HG03432 (cell line): ENCODE data around the gene ANKRD33.

ENCODE experiments used
- ATAC-seq: cut with Tn5 transposase; IDR thresholded peaks from one replicate; pipeline ENCODE4 v1.9.1; 2021; ENCODE audit warnings: mild to moderate bottlenecking, moderate library complexity; ENCODE audit not compliant: unreplicated experiment

Gene ANKRD33

DNA sequence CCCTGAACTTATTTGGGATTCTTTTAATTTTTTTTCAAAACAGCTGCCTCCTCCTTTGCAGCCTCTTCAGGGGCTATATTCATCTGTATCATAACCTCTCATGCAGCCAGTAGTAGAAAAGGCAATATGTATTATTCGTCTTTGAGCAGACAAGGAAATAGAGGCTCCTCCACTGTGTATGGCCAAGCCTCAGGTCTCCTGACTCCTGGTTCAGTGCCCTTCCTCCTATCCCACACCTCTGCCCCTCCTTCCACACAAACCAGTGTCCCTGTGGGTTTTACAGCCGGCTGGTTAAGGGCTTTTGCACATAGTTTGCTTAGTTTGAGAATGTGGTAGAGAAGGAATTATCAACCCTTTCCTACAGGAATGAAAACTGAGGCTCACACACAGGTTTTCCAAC, 10.6 kb downstream of the ANKRD33 start:
- ATAC-seq, result no peak

DNA sequence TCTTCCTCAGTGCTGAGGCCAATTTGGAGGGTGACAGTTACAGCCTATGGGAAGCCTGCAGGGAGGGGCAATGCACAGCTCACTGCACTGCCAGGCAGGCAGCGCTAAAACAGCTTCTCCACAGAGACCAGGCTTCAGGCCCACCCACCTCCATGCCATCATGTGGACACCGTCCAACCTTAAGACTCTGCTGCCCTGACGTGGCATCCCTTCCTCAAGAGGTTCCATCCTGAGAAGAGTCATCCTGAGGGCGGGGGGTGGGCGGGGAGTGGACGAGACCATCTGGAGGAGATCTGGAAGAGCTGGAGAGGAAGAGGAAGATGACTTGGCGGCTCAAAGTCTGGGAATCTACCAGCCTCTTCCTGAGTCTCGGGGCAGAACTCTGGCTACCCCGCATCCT, 11.0 kb downstream of the ANKRD33 start:
- no peak for ATAC-seq

DNA sequence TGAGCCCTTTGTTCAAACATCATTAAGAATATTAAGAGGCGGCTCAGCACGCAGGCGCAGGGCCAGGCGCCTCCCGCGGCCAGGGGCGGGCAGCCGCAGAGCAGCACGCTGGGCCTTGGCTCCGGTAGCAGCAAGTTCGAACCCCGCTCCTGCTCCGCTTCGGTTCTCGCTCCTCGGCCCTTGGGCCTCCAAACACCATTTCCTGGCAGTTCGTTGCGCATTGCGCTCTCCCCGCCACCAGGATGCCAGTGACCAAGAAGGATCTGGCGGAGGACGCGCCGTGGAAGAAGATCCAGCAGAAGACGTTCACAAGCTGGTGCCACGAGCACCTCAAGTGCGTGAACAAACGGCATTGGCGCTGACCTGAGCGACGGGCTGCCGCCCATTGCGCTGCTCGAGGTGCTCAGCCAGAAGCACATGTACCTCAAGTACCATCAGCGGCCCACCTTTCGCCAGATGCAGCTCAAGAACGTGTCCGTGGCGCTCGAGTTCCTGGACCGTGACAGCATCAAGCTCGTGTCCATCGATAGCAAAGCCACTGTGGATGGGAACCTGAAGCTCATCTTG, 12.5 kb downstream of the ANKRD33 start:
- ATAC-seq, result no peak

DNA sequence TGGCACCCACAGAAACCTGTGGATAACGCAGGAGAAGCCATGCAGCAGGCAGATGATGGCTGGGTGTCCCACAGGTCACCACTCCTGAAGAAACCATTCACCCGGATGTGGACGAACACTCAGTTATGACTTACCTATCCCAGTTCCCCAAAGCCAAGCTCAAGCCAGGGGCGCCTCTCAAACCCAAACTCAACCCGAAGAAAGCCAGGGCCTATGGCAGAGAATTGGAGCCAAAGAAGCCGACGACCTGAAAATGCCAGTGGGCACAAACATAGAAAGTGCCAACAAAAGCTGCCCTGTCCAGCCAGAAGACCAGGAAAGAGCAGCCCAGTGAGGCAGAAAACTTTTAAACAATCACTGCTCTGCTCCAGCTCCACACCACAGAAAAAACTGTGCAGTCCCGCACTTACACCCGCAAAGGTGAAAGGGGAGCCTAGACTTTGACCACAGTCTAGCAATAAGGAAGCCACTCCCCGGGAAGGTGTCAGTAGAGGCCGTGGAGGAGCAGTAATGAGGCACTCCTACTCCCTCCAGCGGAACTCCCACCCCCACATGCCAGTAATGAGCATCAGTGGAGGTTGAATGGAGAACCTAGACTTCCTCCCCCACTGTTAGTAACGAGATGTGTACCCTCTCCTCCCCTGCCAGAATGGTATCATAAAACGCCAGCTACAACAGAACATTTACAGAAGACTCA, 13.4 kb downstream of the ANKRD33 start:
- ATAC-seq, result no peak

DNA sequence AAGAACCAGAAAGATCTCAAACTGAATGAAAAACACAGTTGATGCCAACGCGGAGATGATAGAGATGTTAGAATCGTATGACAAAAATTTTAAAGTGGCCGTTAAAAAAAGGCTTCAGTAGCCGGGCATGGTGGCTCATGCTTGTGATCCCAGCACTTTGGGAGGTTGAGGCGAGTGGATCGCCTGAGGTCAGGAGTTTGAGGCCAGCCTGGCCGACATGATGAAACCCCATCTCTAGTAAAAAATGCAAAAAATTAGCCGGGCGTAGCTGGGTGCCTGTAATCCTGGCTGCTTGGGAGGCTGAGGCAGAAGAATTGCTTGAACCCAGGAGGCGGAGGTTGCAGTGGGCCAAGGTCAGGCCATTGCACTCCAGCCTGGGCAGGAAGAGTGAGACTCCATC, 14.0 kb downstream of the ANKRD33 start:
- no peak for ATAC-seq

DNA sequence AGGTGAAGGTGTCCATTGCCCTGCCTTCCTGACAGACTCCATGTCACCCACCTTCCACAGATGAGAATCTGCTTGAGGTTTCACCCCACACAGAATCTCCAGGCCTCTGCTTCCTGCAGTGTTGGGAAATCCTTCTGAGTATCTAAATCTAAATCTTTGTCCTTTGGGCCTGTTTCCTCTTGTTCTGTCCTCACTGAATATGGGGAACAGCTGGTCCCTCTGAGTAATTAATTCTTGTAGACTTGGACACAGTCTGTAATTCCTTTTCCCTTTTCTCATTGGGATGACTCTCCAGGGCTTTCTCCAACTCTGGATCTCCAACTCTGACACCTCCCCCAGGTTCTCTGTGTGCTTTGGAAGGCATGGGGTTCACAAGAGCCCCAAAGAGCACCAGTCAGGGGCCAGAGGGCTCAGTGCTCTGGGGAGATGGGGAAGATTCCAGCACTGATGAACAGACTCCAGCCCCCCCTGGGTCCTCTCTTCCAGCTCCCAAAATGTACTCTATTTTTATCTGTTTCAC, 17.1 kb downstream of the ANKRD33 start:
- ATAC-seq, result no peak

DNA sequence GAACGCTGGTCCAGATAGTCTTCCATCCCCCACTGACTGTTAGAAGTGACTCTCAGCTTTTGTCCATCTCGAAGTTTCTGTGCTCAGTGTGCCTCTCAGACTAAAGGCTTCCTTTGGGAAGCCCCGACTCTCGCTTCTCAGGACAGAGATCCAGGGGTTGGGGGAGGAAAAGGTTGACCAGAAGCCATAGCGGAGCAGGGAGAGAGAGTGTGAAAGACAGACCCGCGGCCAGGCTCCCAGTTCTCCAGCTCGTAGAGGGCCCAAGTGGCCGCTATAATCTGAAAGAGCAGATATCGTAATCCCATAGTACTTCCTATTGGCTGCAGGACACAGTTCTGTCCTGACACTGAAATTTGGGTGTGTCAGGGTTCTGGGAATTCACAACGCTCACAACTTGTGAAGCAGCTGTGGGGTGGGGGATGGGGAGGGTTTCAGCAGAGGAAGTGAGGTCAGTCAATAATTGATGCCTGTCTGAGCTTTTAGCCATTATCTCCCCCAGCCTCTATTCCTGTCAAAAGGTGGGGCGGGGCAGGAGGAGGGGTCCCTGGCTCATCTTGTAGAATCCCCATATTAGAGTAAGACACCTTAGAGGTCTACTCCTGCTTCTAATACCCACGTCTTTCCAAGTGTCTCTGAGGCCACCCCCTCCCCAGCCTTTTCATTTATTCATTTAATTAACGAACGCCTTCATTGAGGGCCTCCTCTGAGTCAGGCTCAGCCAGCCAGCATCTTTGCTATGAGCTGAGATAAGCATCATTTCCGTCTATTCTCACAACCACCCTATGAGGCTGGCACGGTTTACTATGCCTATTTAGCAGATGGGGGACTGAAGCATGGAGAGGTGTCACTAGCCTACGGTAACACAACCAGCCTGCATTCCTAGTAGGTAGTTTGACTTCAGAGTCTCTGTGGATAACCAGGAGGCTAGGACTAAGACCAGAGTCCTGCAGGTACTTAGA, 17.8 kb downstream of the ANKRD33 start:
- ATAC-seq, result no peak

DNA sequence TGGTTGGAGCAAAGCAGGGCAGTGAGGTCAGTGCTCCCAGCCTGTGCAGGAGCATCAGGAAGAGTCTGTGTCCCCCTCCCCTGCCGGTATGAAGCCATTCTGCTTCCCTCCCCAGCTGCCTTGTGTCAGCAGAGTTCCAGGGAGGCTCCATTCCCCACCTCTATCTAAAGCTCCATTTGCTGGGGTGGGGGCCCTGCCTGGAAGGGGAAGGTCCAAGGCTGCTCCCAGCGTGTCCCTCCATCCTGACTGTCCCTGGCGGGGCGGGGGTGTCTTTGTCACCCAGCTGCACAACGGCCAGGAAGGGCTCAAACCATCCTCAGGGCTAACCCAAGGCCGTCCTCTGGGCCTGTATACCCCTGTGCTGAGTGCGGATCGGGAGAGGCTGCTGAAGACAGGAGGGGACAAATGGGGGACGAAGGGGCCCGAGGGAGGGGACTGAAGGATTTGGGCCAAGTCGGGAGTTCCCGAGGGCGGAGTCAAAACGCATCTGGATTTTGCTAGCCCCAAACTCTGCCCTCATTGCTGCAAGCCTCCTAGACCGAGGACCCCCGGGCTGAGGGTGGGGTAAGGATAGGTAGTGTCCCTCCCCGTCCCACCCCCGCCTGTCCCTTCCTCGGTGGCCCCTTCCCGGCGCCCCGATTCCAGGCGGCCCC, 18.7 kb downstream of the ANKRD33 start:
- ATAC-seq, result no peak

DNA sequence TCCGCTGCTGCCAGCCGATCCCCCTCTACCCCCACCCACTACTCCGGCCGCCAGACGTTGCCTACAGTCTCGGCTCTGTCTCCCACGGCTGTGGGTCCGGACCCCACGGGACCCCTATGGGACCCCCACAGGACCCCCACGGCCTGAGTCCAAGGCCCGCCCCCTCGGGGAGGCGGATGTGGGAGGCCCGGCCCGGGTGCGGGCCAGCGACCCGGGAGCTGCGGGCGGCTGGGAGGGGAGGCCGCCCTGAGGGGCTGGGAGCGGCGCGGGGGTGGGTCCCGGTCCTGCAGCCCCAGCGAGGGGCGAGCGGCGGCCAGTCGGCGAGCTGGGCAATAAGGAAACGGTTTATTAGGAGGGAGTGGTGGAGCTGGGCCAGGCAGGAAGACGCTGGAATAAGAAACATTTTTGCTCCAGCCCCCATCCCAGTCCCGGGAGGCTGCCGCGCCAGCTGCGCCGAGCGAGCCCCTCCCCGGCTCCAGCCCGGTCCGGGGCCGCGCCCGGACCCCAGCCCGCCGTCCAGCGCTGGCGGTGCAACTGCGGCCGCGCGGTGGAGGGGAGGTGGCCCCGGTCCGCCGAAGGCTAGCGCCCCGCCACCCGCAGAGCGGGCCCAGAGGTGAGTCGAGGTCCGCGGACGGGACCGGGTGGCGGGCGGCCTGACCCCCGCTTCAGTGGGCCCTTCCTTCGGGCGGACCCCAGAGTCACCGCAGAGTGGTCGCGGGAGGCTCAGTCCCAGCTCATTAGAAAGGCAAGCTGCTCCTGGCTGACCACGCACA, 19.4 kb downstream of the ANKRD33 start, which contains the start of gene ACVRL1:
ACVRL1 (plus strand) TSS at position 422 of the 773 bp plus-strand sequence. CDS start 4,971 bp downstream, outside the sequence.
- no peak for ATAC-seq

DNA sequence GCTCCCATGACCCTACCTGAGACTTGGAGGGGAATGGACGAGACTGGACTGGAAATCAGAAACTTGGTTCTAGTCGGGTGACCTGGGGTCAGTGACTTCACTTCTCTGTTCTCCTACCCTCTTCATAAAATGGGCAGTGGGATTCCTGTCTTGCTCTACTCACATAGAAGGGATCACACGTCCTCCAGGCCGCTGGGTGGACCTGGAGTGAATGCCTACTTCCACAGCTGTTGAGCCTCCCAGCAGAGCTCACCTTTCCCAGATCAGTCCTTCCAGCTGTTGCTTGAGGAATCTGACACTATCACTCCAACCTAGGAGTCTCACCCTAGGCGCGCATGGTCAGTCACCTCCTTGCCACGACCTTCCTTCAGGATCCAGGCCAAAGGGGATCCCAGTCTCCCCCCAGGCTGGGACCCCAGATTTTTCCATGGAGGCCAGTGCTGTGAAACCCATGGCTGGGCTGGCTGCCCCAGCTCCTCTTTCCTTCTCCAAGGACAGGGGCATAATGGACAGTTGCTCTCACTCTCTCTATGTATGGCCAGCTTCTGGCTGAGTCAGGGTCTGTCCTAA, 20.0 kb downstream of the ANKRD33 start:
- ATAC-seq, result no peak

DNA sequence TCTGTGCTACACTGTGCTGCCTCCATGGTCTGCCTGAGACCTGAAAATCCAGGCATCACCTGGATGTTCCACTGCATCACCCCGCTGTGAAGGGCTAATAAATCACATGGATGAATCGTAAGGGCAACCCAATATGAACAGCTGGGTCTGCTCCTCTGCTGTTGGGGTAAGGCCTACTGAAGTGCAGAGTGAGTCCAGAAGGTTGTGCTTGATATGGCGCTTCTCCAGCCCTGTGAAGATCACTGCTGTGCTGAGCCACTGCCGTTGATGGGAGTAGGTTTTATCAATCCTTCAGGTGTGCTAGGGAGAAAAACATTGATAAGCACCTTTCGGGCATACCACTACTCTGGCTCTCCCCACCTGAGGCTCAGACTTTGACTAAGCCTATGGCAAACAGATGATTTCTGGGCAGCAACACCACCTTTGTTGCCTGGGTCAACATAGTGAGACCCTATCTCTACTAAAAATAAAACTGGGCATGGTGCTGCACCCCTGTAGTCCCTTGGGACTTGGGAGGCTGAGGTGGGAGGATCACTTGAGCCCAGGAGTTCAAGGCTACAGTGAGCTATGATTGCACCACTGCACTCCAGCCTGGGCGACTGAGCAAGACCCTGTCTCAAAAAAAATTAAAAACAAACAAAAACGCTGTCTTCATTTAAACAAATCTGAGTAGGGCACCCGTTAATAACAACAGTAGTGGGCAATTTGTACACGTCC, 21.1 kb downstream of the ANKRD33 start:
- no peak for ATAC-seq

DNA sequence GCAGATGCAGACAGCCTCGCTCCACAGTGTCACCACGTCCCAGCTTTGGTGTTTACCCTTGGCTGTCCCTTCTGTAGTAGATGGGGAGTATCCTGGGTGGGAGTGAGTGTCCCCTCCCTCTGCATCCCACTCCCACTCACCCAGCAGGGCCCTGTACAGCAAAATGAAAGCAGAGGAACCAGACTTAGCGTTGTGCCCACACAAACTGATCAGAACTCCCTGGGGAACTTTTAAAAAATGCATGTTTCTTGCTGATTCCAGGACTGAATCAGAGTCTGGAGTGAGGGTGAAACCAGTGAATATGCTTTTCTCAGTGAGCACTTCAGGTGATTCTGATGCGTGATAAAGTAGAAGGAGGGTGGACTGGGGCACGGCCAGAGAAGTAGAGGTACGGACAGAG, 22.3 kb downstream of the ANKRD33 start:
- no peak for ATAC-seq

DNA sequence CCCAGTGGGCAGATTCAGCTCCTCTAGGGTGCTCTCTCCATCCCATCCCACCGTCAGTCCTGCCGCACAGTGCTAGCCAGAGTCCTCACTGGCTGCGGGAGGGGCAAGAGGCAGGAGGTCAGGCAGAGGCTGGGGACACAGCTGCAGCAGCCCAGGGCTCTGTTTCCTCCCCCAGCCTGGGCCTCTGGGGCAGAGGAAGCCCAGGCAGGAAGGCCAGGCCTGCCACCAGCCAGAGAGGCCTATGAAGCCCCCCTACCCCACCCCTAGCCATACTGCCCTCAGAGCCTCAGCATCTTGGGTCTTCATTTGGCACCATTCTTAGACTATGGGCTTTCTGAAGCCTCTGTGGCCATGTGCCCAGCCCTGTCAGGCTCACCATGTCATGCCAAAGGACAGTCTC, 22.8 kb downstream of the ANKRD33 start:
- no peak for ATAC-seq

DNA sequence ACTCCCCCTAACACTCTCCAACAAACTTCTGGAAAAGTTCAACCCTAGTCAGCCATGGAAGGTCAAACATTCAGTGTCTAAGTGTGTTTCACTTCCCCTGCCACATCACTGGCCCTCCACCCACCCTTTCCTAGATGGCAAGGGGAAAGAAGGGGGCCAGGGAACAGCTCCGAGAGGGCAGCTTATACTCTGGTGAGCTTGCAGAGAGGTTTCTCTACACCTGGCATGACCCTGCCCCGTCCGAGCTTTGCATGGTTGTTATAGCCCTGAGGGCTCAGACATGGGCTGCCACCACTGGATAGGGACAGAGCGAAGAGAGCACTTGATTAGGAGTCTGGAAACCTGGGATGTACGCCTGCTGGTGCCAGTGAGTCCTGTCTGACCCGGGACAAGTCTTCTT, 23.4 kb downstream of the ANKRD33 start:
- ATAC-seq, result no peak

DNA sequence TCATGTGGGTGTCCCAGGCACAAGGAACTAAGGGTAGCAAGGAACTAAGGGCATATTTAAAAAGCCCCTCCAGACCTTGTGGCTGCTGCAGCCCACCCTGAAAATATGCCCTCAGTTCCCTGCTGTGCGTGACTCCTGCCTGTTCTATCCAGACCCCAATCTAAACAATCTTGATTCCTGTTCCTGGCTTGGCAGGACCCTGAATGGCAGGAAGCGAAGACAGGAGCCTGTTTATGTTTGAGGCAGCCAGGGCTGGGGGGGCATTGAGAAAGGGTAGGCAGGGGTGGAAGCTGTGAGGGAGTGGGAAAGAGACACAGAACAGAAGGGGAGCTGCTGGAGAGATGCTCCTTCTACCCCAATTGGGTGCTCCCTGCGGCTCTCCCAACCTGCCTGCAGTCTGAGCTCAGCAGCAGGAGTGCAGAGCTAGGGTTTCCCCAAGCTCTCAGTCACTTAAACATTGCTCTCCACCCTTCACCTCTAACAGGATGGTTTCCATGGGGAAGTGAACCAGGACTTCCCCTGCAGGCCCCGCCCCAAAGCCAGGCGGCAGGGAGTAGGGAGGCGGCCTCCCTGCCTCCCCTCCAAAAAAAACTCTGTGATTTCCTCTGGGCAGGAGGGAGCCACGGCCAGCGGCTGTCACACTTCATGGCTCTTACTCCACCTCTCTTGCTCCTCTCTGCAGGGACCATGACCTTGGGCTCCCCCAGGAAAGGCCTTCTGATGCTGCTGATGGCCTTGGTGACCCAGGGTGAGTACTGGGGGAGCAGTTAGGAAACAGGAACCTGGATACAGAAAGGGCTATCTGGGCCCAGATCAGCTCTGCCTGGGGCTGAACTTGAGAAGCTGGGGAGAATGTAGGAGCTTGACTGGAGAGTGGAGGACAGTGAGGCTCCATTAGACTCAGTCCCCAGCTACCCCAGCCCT, 24.1 kb downstream of the ANKRD33 start:
- no peak for ATAC-seq

DNA sequence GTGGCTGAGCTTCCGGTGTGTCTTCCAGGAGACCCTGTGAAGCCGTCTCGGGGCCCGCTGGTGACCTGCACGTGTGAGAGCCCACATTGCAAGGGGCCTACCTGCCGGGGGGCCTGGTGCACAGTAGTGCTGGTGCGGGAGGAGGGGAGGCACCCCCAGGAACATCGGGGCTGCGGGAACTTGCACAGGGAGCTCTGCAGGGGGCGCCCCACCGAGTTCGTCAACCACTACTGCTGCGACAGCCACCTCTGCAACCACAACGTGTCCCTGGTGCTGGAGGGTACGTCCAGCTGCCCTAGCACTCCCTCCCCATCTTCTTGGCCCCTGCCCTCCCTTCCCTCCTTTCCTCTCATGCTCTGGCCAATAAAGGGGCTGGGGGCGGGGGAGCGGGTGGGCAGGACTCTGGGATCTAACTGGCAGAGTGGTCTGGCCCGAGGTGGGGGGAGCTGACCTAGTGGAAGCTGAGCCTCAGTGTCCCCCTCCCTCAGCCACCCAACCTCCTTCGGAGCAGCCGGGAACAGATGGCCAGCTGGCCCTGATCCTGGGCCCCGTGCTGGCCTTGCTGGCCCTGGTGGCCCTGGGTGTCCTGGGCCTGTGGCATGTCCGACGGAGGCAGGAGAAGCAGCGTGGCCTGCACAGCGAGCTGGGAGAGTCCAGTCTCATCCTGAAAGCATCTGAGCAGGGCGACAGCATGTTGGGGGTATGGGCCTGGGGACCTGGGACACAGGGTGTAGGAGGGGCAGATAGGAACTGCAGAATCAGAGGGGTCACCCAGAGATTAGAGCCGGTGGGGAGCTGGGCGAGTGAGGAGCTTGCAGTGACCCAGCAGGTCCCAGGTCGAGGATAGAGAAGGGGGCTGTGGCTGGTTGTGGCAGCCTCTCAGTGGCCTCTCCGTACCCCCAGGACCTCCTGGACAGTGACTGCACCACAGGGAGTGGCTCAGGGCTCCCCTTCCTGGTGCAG, 25.4 kb downstream of the ANKRD33 start:
- no peak for ATAC-seq
